Measurements from ENCODE around the gene OTX2.

DNA sequence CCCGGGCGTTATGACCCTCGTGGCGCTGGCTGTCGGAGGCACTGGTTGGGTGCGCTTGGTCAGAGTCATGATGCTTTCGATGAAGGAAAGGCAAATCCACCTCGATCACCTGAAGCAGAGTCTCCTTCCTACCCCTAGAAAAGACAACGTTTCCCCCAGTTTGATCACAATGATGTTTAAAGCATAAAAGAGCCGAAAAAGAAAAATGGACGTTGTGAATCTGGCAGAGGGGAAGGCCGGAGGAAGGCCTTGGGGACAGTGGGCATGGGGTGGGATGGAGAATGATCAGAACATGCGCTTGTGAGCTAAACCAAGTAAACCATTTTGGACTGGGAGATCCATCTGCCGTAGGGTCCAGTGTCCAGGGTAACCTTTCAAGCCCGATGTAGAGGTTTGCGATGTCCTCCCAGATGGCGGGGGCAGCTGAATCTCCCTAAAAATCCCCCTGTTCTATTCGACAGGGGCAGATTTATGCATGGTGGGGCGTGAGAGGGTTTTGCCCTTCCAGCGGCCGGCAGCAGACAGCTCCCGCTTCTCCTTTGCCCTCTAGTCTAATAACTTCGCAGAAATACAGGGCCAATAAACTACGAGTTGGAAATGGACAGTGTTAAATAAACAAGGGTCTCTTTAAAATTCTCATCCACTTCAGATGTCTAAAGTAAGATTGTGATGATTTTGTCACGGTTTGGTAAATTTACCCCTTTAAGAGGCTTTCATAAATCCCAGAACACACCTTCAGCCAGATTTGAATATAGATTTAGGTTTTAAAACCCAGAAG is 2.3 kb upstream of the OTX2 start:
- TF ChIP-seq, protein P1, sequence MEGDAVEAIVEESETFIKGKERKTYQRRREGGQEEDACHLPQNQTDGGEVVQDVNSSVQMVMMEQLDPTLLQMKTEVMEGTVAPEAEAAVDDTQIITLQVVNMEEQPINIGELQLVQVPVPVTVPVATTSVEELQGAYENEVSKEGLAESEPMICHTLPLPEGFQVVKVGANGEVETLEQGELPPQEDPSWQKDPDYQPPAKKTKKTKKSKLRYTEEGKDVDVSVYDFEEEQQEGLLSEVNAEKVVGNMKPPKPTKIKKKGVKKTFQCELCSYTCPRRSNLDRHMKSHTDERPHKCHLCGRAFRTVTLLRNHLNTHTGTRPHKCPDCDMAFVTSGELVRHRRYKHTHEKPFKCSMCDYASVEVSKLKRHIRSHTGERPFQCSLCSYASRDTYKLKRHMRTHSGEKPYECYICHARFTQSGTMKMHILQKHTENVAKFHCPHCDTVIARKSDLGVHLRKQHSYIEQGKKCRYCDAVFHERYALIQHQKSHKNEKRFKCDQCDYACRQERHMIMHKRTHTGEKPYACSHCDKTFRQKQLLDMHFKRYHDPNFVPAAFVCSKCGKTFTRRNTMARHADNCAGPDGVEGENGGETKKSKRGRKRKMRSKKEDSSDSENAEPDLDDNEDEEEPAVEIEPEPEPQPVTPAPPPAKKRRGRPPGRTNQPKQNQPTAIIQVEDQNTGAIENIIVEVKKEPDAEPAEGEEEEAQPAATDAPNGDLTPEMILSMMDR (IDR thresholded peaks at IDR 0.05), result no peak
- TF ChIP-seq ELF1 (IDR thresholded peaks at IDR 0.05) (no peak), FOXJ3 (CRISPR knock-in tag; IDR thresholded peaks at IDR 0.05) (no peak)
- TF ChIP-seq, protein P2, sequence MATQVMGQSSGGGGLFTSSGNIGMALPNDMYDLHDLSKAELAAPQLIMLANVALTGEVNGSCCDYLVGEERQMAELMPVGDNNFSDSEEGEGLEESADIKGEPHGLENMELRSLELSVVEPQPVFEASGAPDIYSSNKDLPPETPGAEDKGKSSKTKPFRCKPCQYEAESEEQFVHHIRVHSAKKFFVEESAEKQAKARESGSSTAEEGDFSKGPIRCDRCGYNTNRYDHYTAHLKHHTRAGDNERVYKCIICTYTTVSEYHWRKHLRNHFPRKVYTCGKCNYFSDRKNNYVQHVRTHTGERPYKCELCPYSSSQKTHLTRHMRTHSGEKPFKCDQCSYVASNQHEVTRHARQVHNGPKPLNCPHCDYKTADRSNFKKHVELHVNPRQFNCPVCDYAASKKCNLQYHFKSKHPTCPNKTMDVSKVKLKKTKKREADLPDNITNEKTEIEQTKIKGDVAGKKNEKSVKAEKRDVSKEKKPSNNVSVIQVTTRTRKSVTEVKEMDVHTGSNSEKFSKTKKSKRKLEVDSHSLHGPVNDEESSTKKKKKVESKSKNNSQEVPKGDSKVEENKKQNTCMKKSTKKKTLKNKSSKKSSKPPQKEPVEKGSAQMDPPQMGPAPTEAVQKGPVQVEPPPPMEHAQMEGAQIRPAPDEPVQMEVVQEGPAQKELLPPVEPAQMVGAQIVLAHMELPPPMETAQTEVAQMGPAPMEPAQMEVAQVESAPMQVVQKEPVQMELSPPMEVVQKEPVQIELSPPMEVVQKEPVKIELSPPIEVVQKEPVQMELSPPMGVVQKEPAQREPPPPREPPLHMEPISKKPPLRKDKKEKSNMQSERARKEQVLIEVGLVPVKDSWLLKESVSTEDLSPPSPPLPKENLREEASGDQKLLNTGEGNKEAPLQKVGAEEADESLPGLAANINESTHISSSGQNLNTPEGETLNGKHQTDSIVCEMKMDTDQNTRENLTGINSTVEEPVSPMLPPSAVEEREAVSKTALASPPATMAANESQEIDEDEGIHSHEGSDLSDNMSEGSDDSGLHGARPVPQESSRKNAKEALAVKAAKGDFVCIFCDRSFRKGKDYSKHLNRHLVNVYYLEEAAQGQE (IDR thresholded peaks at IDR 0.05; ENCODE audit: low read depth, low read length), result no peak
